Upper lobe of left lung (tissue), 6 donors: ENCODE data around the gene SIPA1L2. TPM values are rescaled to one million over a fixed set of nuclear protein-coding genes. Genes with fewer than 3 reads are reported as not detected.

Experiments used
- ATAC-seq, 2 donors: fragments of 200-7000 bp; cut with Tn5 transposase; one replicate each; pipeline ENCODE4 v1.9.1; 2022; ENCODE audit warnings: mild to moderate bottlenecking in 2 of 2, moderate library complexity in 2 of 2; ENCODE audit not compliant: low FRiP score in 2 of 2
- DNase-seq, 2 donors: peaks; one replicate each; pipeline ENCODE4 v3.0.0-alpha.2; 2019 to 2020
- H3K27ac ChIP-seq, 4 donors: fragments of 200-600 bp; sonication (generic); one replicate each; pipeline ENCODE4 v1.5.1; 2016 to 2019
- H3K27me3 ChIP-seq, 4 donors: fragments of 200-600 bp; sonication (generic); one replicate each; pipeline ENCODE4 v1.5.1; 2017 to 2019
- H3K36me3 ChIP-seq, 4 donors: fragments of 200-600 bp; sonication (generic); one replicate each; pipeline ENCODE4 v1.5.1; 2016 to 2019
- H3K4me1 ChIP-seq, 4 donors: fragments of 200-600 bp; sonication (generic); one replicate each; pipeline ENCODE4 v1.5.1; 2018 to 2019
- H3K4me3 ChIP-seq, 4 donors: fragments of 200-600 bp; sonication (generic); one replicate each; pipeline ENCODE4 v1.5.1; 2017 to 2019; ENCODE audit warnings: mild to moderate bottlenecking in 2 of 4, moderate library complexity in 1 of 4
- H3K9me3 ChIP-seq, 4 donors: fragments of 200-600 bp; sonication (generic); one replicate each; pipeline ENCODE4 v1.5.1; 2018 to 2019
- EP300 ChIP-seq, 4 donors: sonication (generic); formaldehyde crosslinking; IDR thresholded peaks; one replicate each; pipeline ENCODE4 v1.5.1; 2017; ENCODE audit warnings: antibody characterized with exemption in 4 of 4, control low read depth in 2 of 4
- POLR2A ChIP-seq, 4 donors: fragments of 450-650 bp; IDR thresholded peaks; one replicate each; pipeline ENCODE4 v1.5.1; 2016 to 2017; ENCODE audit warnings: antibody characterized with exemption in 4 of 4, mild to moderate bottlenecking in 2 of 4
- POLR2AphosphoS5 ChIP-seq, 2 donors: sonication (generic); formaldehyde crosslinking; IDR thresholded peaks; one replicate each; pipeline ENCODE4 v1.5.1; 2017; ENCODE audit warnings: antibody characterized with exemption in 2 of 2
- WGBS, 2 donors: methylation state at CpG; one replicate each; pipeline ENCODE4 v1.1.5; 2017 to 2018; 5-methylcytosine and 5-hydroxymethylcytosine counted together
- total RNA-seq, 6 donors: library from RNA; depleted of rRNA in 4 of 6; stranded (reverse); fragments of >200 nt in 4 of 6; gene quantifications; one replicate each; pipeline versions ENCODE4 v1.1.0 to v1.2.1, GENCODE V29; 2016 to 2021
- TF ChIP-seq, protein P1 (sequence below), 6 experiments: fragments of 450-650 bp in 4 of 6; fragments of 200-600 bp in 2 of 6; sonication (generic) in 2 of 6; IDR thresholded peaks; one replicate each; pipeline ENCODE4 v1.5.1; 2016 to 2019; ENCODE audit warnings: antibody characterized with exemption in 6 of 6
- donor health status: DM: no; HTN: no; CAD: no; lungs with moderate emphysema.
- donor health status: DM: no; HTN: yes; CAD: no; lungs with severe emphysema.

Gene SIPA1L2
- total RNA-seq, 6 donors from 2014 or later, result 23.3 to 51.3 (median 34.2) TPM

GRCh38 chr1:232610192-232610901 lies 19.6 kb downstream of the SIPA1L2 start:
- no peaks in the 10 kb centered on the region for H3K27me3 ChIP-seq
- no peak for ATAC-seq
- peak overlapping the region in 2 of 4 donors; percentile 57 to 72 for H3K27ac ChIP-seq
- no peak for TF ChIP-seq POLR2A (IDR thresholded peaks at IDR 0.05)
- TF ChIP-seq EP300 (IDR thresholded peaks at IDR 0.05), result no peak
- no peak for TF ChIP-seq POLR2AphosphoS5 (IDR thresholded peaks at IDR 0.05)
- TF ChIP-seq, protein P1, sequence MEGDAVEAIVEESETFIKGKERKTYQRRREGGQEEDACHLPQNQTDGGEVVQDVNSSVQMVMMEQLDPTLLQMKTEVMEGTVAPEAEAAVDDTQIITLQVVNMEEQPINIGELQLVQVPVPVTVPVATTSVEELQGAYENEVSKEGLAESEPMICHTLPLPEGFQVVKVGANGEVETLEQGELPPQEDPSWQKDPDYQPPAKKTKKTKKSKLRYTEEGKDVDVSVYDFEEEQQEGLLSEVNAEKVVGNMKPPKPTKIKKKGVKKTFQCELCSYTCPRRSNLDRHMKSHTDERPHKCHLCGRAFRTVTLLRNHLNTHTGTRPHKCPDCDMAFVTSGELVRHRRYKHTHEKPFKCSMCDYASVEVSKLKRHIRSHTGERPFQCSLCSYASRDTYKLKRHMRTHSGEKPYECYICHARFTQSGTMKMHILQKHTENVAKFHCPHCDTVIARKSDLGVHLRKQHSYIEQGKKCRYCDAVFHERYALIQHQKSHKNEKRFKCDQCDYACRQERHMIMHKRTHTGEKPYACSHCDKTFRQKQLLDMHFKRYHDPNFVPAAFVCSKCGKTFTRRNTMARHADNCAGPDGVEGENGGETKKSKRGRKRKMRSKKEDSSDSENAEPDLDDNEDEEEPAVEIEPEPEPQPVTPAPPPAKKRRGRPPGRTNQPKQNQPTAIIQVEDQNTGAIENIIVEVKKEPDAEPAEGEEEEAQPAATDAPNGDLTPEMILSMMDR (IDR thresholded peaks at IDR 0.05), result no peak
- H3K4me3 ChIP-seq, result no peak overlapping the region
- 75 to 79% methylated on average over 6 of the region's 6 CpGs for WGBS, 2 donors
- no peaks in the 10 kb centered on the region for H3K9me3 ChIP-seq
- peaks cover 9 to 23% (median 15%) of the 10 kb centered on the region in 4 donors for H3K4me1 ChIP-seq
- no peak for DNase-seq
- no peaks in the 10 kb centered on the region for H3K36me3 ChIP-seq

- DNase-seq (no peak), ATAC-seq (no peak)
- no peak for TF ChIP-seq POLR2AphosphoS5 (IDR thresholded peaks at IDR 0.05)
- no peak for TF ChIP-seq POLR2A (IDR thresholded peaks at IDR 0.05)
- no peak for TF ChIP-seq EP300 (IDR thresholded peaks at IDR 0.05)
- TF ChIP-seq, protein P1 (IDR thresholded peaks at IDR 0.05), result no peak
- Histone ChIP-seq H3K9me3 (no peaks in the 10 kb centered on the region), H3K27me3 (no peaks in the 10 kb centered on the region), H3K4me1 (peaks cover 2 to 7% (median 4%) of the 10 kb centered on the region in 4 donors), H3K27ac (no peak overlapping the region), H3K36me3 (no peaks in the 10 kb centered on the region), H3K4me3 (no peak overlapping the region)
- WGBS, 2 donors, result 76 to 83% methylated on average over 4 of the region's 4 CpGs
These were observed 21.5 kb downstream of the SIPA1L2 start for GRCh38 chr1:232608427-232608826.

- WGBS, 2 donors, result 93% methylated on average over 4 of the region's 4 CpGs
- TF ChIP-seq POLR2A (IDR thresholded peaks at IDR 0.05) (no peak), EP300 (IDR thresholded peaks at IDR 0.05) (no peak), POLR2AphosphoS5 (IDR thresholded peaks at IDR 0.05) (no peak)
- TF ChIP-seq, protein P1 (IDR thresholded peaks at IDR 0.05), result no peak
- no peaks in the 10 kb centered on the region for H3K27me3 ChIP-seq
- DNase-seq, result no peak
- no peaks in the 10 kb centered on the region for H3K9me3 ChIP-seq
- no peak overlapping the region for H3K27ac ChIP-seq
- peaks cover 21 to 36% (median 28%) of the 10 kb centered on the region in 4 donors for H3K4me1 ChIP-seq
- no peak for ATAC-seq
- H3K36me3 ChIP-seq, result no peaks in the 10 kb centered on the region
- no peak overlapping the region for H3K4me3 ChIP-seq
These were observed 27.3 kb downstream of the SIPA1L2 start for GRCh38 chr1:232602622-232603021.

DNA sequence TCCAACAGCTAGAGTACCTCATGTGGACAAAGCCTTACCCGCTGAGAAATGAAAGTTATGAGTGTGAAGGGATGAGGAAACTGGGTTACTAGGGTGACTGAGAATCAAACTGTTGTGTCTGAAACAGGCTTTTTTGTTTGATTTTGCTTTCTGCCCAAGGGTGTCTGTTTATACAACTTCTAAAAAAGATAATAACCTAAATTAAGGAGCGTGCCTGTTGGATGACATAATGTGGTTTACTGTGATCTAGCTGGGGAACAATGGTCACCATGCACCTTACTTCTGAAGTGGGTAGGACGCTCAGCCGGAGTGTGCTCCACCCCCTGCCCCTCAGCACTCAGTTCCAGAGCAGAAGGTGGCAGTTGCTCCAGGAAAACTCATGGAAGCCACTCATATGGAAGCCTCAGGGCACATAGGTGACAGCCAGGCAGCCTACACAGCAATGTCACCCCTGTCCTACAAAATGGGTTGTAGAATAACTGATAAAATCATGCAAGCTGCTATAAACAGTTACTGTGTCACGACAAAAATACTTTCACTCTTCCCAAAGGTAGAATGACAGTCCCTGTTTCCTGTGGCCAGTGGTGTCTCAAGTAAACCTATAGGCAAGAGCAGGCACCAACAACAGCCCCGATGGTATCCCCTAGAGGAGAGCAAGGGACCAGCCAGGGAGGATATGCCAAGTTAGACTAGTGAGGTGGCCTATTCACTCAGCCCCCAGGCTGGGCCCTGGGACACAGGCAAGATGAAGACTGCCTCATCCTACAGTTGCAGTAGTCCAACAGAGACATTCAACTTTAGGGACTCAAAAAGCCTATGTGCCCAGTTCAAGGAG lies 29.3 kb downstream of the SIPA1L2 start:
- H3K4me1 ChIP-seq, result peaks cover 21 to 46% (median 38%) of the 10 kb centered on the region in 4 donors
- ATAC-seq, result peak in 1 of 2 donors; percentile 66
- TF ChIP-seq, protein P1 (IDR thresholded peaks at IDR 0.05), result no peak
- TF ChIP-seq POLR2AphosphoS5 (IDR thresholded peaks at IDR 0.05) (no peak), POLR2A (IDR thresholded peaks at IDR 0.05) (no peak), EP300 (IDR thresholded peaks at IDR 0.05) (no peak)
- H3K36me3 ChIP-seq, result no peaks in the 10 kb centered on the region
- no peaks in the 10 kb centered on the region for H3K9me3 ChIP-seq
- H3K4me3 ChIP-seq, result no peak overlapping the region
- WGBS, 2 donors, result 33 to 53% methylated on average over 6 of the region's 6 CpGs
- DNase-seq, result no peak
- H3K27me3 ChIP-seq, result no peaks in the 10 kb centered on the region
- H3K27ac ChIP-seq, result peak overlapping the region; percentile 20 to 54 (median 30)
